ENCODE results near the gene C1orf174. TPM values are rescaled to one million over a fixed set of nuclear protein-coding genes. Genes with fewer than 3 reads are reported as not detected.
A peak's percentile ranks its signal among the peaks of the same experiment; 100 is the strongest.

The C1orf174 gene
- total RNA-seq, 3 donors from 2014 or later (not counting 1 experiment from before 2014, with no cell fraction given) = 52.9 to 62.3 (median 61.5) TPM

DNA sequence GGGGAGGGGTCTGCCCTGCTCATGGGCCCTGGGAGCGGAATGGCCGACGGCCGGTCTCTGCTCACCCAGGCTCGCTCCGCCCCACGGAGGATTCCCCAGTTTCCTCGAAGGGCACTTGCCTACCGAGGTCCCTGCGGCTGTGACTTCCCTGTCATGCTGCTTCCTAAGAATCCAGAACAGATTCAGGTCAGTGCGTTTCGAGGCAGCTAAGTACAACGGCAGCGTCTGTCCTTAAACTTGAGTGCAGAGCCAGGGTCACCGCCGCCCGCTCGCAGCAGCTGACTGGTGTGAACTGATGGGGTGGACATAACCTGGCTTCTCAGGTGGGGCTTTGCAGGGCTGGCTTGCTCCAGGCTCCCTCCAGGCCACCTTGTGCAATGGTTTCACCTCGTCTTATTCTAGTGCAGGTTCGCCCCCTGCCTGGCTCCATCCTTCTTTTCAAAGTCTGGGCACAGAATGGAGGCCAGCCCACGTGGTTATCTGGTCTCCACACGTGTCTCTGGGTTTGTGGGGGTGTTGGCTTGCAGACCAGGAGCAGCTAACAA lies 7.6 kb upstream of the C1orf174 start:
- H3K9me3 ChIP-seq (ENCODE audit: control insufficient read depth, insufficient read depth, low read length) = no peaks in the 10 kb centered on the region
- Mint-ChIP-seq H3K27ac (no peak overlapping the region), H3K4me1 (peaks cover 13% of the 10 kb centered on the region in 2 donors), H3K9me3 (no peaks in the 10 kb centered on the region), H3K36me3 (no peaks in the 10 kb centered on the region), H3K27me3 (ENCODE audit: low read depth in 2 of 2) (peaks cover 0 to 11% of the 10 kb centered on the region in 2 donors), H3K4me3 (no peak overlapping the region)
- no peaks in the 10 kb centered on the region for H3K36me3 ChIP-seq (ENCODE audit: control insufficient read depth, insufficient read depth, low read length)
- H3K27ac ChIP-seq (ENCODE audit: low read length) = no peak overlapping the region
- DNase-seq (no peak), ATAC-seq (no peak)
- H3K4me3 ChIP-seq (ENCODE audit: low read length) = no peak overlapping the region
- intact Hi-C loops (cut with micrococcal nuclease) = no loop called here
- peaks cover 3% of the 10 kb centered on the region for H3K27me3 ChIP-seq (ENCODE audit: control insufficient read depth, insufficient read depth, low read length)
- H3K4me1 ChIP-seq (ENCODE audit: control insufficient read depth, insufficient read depth, low read length) = peaks cover 27% of the 10 kb centered on the region
- no peak for TF ChIP-seq CTCF (IDR thresholded peaks at IDR 0.05)
- 83% methylated on average over 22 of the region's 22 CpGs for WGBS (ENCODE audit: insufficient coverage)

DNA sequence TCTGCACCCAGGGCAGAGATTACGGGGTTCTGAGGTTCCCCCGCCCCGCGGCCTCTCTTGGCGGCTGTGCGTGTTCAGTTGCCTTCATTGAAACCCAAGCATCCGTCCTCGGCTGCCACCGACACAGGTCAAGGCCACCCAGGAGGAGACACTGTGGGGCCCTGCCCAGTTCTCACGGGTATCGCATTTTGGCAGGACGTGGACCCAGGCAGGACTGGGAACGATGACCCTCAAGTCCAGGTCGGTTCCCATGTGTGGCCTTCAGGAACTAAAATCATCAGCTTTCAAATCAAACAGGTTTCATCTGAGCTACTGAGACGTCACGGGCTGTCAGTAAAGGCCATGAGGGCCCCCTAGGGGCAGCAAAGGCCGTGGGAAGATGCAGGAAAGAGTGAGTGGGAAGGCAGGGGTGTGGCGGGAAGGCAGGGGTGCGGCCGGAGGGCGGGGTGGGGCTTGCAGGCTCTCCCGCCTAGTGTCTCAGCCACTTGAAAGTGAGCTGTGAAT lies 7.0 kb upstream of the C1orf174 start:
- peak in 1 of 2 donors; percentile 39 for DNase-seq
- Histone ChIP-seq H3K9me3 (ENCODE audit: control insufficient read depth, insufficient read depth, low read length) (no peaks in the 10 kb centered on the region), H3K4me1 (ENCODE audit: control insufficient read depth, insufficient read depth, low read length) (peaks cover 33% of the 10 kb centered on the region), H3K4me3 (ENCODE audit: low read length) (no peak overlapping the region), H3K36me3 (ENCODE audit: control insufficient read depth, insufficient read depth, low read length) (no peaks in the 10 kb centered on the region), H3K27me3 (ENCODE audit: control insufficient read depth, insufficient read depth, low read length) (peaks cover 3% of the 10 kb centered on the region), H3K27ac (ENCODE audit: low read length) (no peak overlapping the region)
- Mint-ChIP-seq H3K36me3 (no peaks in the 10 kb centered on the region), H3K4me3 (no peak overlapping the region), H3K27me3 (ENCODE audit: low read depth in 2 of 2) (peaks cover 0 to 11% of the 10 kb centered on the region in 2 donors), H3K4me1 (peaks cover 15 to 19% of the 10 kb centered on the region in 2 donors), H3K27ac (no peak overlapping the region), H3K9me3 (no peaks in the 10 kb centered on the region)
- intact Hi-C loops (cut with micrococcal nuclease) = no loop called here
- TF ChIP-seq CTCF (IDR thresholded peaks at IDR 0.05) = no peak
- ATAC-seq = no peak
- WGBS (ENCODE audit: insufficient coverage) = 71% methylated on average over 22 of the region's 22 CpGs

DNA sequence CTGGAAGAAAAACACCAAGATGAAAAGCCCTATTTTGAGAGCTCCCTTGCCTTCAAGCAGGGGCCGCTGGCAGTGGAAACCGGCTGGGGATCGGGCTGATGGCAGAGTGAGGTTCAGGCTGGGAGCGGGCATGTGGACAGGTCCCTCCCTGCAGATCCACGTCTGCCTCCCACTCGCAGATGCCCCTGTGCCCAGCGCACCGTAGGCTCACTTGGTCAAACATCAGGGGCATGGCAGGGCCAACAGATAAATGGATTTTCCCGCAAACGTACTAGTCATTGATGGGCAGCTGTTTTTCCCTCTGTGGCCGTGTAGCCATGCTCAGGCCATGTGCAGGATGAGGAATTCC lies 6.6 kb upstream of the C1orf174 start:
- intact Hi-C loops (cut with micrococcal nuclease) = no loop called here
- Mint-ChIP-seq H3K36me3 (no peaks in the 10 kb centered on the region), H3K9me3 (no peaks in the 10 kb centered on the region)

More for the DNA sequence above, 6.6 kb upstream of the C1orf174 start:
- H3K36me3 ChIP-seq (ENCODE audit: control insufficient read depth, insufficient read depth, low read length) = no peaks in the 10 kb centered on the region
- no peak overlapping the region for H3K4me3 ChIP-seq (ENCODE audit: low read length)
- WGBS (ENCODE audit: insufficient coverage) = 95% methylated on average over 11 of the region's 11 CpGs
- ATAC-seq (no peak), DNase-seq (no peak)
- peaks cover 3% of the 10 kb centered on the region for H3K27me3 ChIP-seq (ENCODE audit: control insufficient read depth, insufficient read depth, low read length)
- Mint-ChIP-seq H3K27me3 (ENCODE audit: low read depth in 2 of 2) (peaks cover 0 to 11% of the 10 kb centered on the region in 2 donors), H3K4me1 (peaks cover 15 to 19% of the 10 kb centered on the region in 2 donors), H3K4me3 (no peak overlapping the region), H3K27ac (no peak overlapping the region)
- H3K27ac ChIP-seq (ENCODE audit: low read length) = no peak overlapping the region
- peaks cover 37% of the 10 kb centered on the region for H3K4me1 ChIP-seq (ENCODE audit: control insufficient read depth, insufficient read depth, low read length)
- TF ChIP-seq CTCF (IDR thresholded peaks at IDR 0.05) = no peak
- H3K9me3 ChIP-seq (ENCODE audit: control insufficient read depth, insufficient read depth, low read length) = no peaks in the 10 kb centered on the region

All from natural killer cell (primary cell).